ENCODE data around the gene CSAG1. TPM values are rescaled to one million over a fixed set of nuclear protein-coding genes. Genes with fewer than 3 reads are reported as not detected.
A peak's percentile ranks its signal among the peaks of the same experiment; 100 is the strongest.
"Not testable (repeated sequence)": the region's sequence is repeated elsewhere in the genome, so short reads cannot be mapped to it uniquely, and the experiment has no call there.

CSAG1 gene, protein sequence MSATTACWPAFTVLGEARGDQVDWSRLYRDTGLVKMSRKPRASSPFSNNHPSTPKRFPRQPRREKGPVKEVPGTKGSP
- total RNA-seq (not detected), polyA plus RNA-seq (under 1 TPM in 1 of 3 donors, not detected in 2; 0.04 TPM)
- long read RNA-seq, donor 1 = 0 reads
- long read RNA-seq, donor 2 = 0 reads

- Histone ChIP-seq H3K9me3 (no peaks in the 10 kb centered on the region), H3K36me3 (ENCODE audit: insufficient read depth in 1 of 2, low read depth in 1 of 2) (no peaks in the 10 kb centered on the region), H3K27ac (no peak within 1 kb of the TSS), H3K4me1 (no peaks in the 10 kb centered on the region), H3K4me3 (no peak within 1 kb of the TSS), H3K27me3 (ENCODE audit: insufficient read depth in 3 of 3, low read length in 2 of 3) (no peaks in the 10 kb centered on the region)
- ATAC-seq (no peak), DNase-seq (peak in 1 of 2 donors; percentile 10)
- no peak for TF ChIP-seq CTCF (IDR thresholded peaks at IDR 0.05)
- intact Hi-C loops (cut with DNase I) = no loop called here
- 86 to 90% (median 87%) methylated on average over 12 to 19 of the region's 21 CpGs for WGBS, 3 donors
These were observed at the start of gene CSAG1, which contains the start of gene MAGEA12 for GRCh38 chrX:152733261-152733975. CSAG1 (minus strand) TSS chrX:152733721; CDS start chrX:152732460, 1,261 bp downstream. MAGEA12 (plus strand) TSS chrX:152733757; CDS start chrX:152736162, 2,405 bp downstream.

DNA sequence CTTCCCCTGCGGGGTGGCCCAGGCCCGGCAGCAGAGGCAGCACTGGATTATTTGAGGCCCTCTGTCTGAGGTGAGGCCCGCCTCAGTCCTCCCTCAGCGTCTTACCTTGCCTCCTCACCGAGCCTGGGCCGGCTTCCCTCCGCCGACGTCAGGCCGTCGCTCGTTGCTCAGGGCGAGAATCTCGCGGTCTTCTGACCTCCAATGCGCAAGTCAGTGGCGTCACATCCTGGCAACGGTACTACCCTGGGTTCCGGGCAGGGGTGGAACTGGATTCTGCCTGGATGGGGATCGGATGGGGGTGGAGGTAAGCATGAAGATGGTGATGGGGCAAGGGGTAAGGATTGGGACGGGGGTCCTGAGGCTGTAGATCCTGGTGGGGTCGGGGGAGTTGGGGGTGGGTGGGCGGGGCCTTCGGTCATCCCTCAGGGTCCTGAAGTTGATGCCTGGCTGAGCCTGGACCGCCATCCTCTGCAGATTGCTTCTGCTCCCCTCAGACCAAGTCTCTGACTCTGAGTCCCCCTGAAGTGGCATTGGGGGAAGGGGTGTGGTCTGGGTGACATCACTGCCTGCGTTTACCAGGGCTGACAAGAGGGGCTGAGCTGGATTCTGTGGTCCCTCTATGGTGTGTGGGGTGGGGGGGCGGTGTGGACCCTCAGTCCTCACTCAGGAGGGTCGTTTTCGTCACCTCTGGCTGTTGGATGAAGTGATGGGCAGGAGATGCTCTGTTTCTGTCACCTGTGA is 36.2 kb upstream of the CSAG1 start, which contains the start of gene MAGEA6:
Gene MAGEA6, minus strand, starts transcription at position 141 of the 741 bp plus-strand sequence. CDS start 2,039 bp downstream, outside the sequence.
- H3K27ac ChIP-seq, ATAC-seq: not testable (repeated sequence)

GRCh38 chrX:152766562-152766961 is 33.0 kb upstream of the CSAG1 start:
- intact Hi-C loops (cut with DNase I); ATAC-seq: not testable (repeated sequence)
- WGBS, 3 donors = 67 to 82% (median 76%) methylated on average over 6 to 9 of the region's 9 CpGs

More for the DNA sequence above, 36.2 kb upstream of the CSAG1 start, which contains the start of gene MAGEA6:
- H3K27me3 ChIP-seq (ENCODE audit: insufficient read depth in 3 of 3, low read length in 2 of 3); H3K4me1 ChIP-seq; H3K4me3 ChIP-seq; H3K9me3 ChIP-seq; intact Hi-C loops (cut with DNase I); DNase-seq; H3K36me3 ChIP-seq (ENCODE audit: insufficient read depth in 1 of 2, low read depth in 1 of 2): not testable (repeated sequence)
- 64% methylated on average over 2 of the region's 29 CpGs; no CpG with 5 or more reads in 2 of the 3 donors for WGBS, 3 donors

DNA sequence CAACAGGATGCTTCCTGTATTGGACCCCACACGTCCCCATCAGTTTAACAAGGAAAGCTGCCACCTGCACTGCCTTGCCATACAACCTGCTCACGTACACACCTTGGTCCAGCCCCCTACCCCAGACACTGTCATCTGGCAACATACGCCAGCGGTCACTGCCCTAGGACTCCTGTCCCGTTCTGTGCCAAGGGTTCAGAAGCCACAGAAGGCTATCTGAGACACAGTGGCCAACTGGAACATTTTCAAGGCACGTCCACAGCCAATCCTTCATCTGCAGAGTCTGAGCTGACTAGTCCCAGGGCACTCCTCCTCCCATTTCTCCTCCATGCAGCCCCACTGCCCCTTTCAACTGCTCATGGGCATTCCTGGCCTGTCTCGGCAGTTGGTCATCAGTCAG is 28.1 kb upstream of the CSAG1 start:
- H3K27me3 ChIP-seq (ENCODE audit: insufficient read depth in 3 of 3, low read length in 2 of 3); H3K4me3 ChIP-seq; DNase-seq; H3K27ac ChIP-seq; H3K36me3 ChIP-seq (ENCODE audit: insufficient read depth in 1 of 2, low read depth in 1 of 2); H3K4me1 ChIP-seq; intact Hi-C loops (cut with DNase I); H3K9me3 ChIP-seq; ATAC-seq: not testable (repeated sequence)
- WGBS, 3 donors = 54 to 87% (median 83%) methylated on average over 1 to 3 of the region's 7 CpGs

More at GRCh38 chrX:152766562-152766961, 33.0 kb upstream of the CSAG1 start:
- not testable (repeated sequence) for H3K27me3 ChIP-seq (ENCODE audit: insufficient read depth in 3 of 3, low read length in 2 of 3); H3K27ac ChIP-seq; DNase-seq; H3K4me1 ChIP-seq; H3K4me3 ChIP-seq; H3K36me3 ChIP-seq (ENCODE audit: insufficient read depth in 1 of 2, low read depth in 1 of 2); H3K9me3 ChIP-seq

GRCh38 chrX:152759544-152759943 is 26.0 kb upstream of the CSAG1 start:
- H3K36me3 ChIP-seq (ENCODE audit: insufficient read depth in 1 of 2, low read depth in 1 of 2); H3K27ac ChIP-seq; ATAC-seq; H3K27me3 ChIP-seq (ENCODE audit: insufficient read depth in 3 of 3, low read length in 2 of 3); intact Hi-C loops (cut with DNase I); H3K9me3 ChIP-seq; DNase-seq; H3K4me3 ChIP-seq; H3K4me1 ChIP-seq: not testable (repeated sequence)
- 66 to 94% methylated on average over 2 to 3 of the region's 7 CpGs; no CpG with 5 or more reads in 1 of the 3 donors for WGBS, 3 donors

- H3K4me3 ChIP-seq; ATAC-seq; H3K9me3 ChIP-seq; H3K27me3 ChIP-seq (ENCODE audit: insufficient read depth in 3 of 3, low read length in 2 of 3); H3K4me1 ChIP-seq; intact Hi-C loops (cut with DNase I); H3K27ac ChIP-seq; H3K36me3 ChIP-seq (ENCODE audit: insufficient read depth in 1 of 2, low read depth in 1 of 2); DNase-seq: not testable (repeated sequence)
- no CpG with 5 or more reads among the region's 2 CpGs for WGBS, 3 donors
These were observed 25.4 kb upstream of the CSAG1 start, which contains the start of gene CSAG3 for GRCh38 chrX:152758918-152759317. CSAG3 (plus strand) TSS chrX:152759218.

- ATAC-seq; H3K9me3 ChIP-seq; H3K4me3 ChIP-seq; H3K36me3 ChIP-seq (ENCODE audit: insufficient read depth in 1 of 2, low read depth in 1 of 2); intact Hi-C loops (cut with DNase I); H3K27ac ChIP-seq; H3K27me3 ChIP-seq (ENCODE audit: insufficient read depth in 3 of 3, low read length in 2 of 3); H3K4me1 ChIP-seq; DNase-seq: not testable (repeated sequence)
- no CpG with 5 or more reads among the region's 5 CpGs for WGBS, 3 donors
These were observed 21.4 kb upstream of the CSAG1 start for GRCh38 chrX:152754871-152755270.

GRCh38 chrX:152753686-152754650 is 20.4 kb upstream of the CSAG1 start, which contains the start of gene MAGEA2:
MAGEA2 (minus strand) TSS chrX:152753842; CDS start chrX:152751363, 2,479 bp downstream.
- H3K36me3 ChIP-seq (ENCODE audit: insufficient read depth in 1 of 2, low read depth in 1 of 2); H3K27me3 ChIP-seq (ENCODE audit: insufficient read depth in 3 of 3, low read length in 2 of 3); H3K9me3 ChIP-seq; H3K4me3 ChIP-seq; DNase-seq; ATAC-seq; intact Hi-C loops (cut with DNase I); H3K4me1 ChIP-seq; H3K27ac ChIP-seq: not testable (repeated sequence)
- WGBS, 3 donors = no CpG with 5 or more reads among the region's 35 CpGs
